HepG2 (cell line): ENCODE results near the gene ZNF747. TPM values are rescaled to one million over a fixed set of nuclear protein-coding genes. Genes with fewer than 3 reads are reported as not detected.
A peak's percentile ranks its signal among the peaks of the same experiment; 100 is the strongest.

Experiments
- AGO1 ChIP-seq: fragments of 200-400 bp; formaldehyde crosslinking; IDR thresholded peaks from 2 replicates; pipeline ENCODE4 v1.6.1; 2017; ENCODE audit warnings: mild to moderate bottlenecking, low read depth, low read length, moderate library complexity; ENCODE audit not compliant: poor library complexity, severe bottlenecking
- EED ChIP-seq: sonication (generic); formaldehyde crosslinking; IDR thresholded peaks from 2 replicates; pipeline ENCODE4 v1.5.0; 2020; ENCODE audit warnings: mild to moderate bottlenecking, missing genetic modification reagents
- FLYWCH1 ChIP-seq: sonication (generic); formaldehyde crosslinking; IDR thresholded peaks from 2 replicates; pipeline ENCODE4 v1.8.1; 2023; ENCODE audit warnings: mild to moderate bottlenecking, missing genetic modification reagents
- MBNL3 ChIP-seq: fragments of 250-450 bp; sonication (Bioruptor Pico); conservative IDR thresholded peaks from 2 replicates; pipeline ENCODE4 v1.8.0; 2022; ENCODE audit warnings: mild to moderate bottlenecking, inconsistent platforms
- NFIB ChIP-seq: sonication (generic); formaldehyde crosslinking; IDR thresholded peaks from 2 replicates; pipeline ENCODE4 v1.9.0; 2021; ENCODE audit warnings: missing genetic modification reagents, mild to moderate bottlenecking, borderline replicate concordance
- NRL ChIP-seq: sonication (generic); formaldehyde crosslinking; IDR thresholded peaks from 2 replicates; pipeline ENCODE4 v1.5.0; 2020; ENCODE audit warnings: missing genetic modification reagents, mild to moderate bottlenecking, moderate library complexity, borderline replicate concordance
- PATZ1 ChIP-seq: sonication (generic); formaldehyde crosslinking; IDR thresholded peaks from 2 replicates; pipeline ENCODE4 v1.4.0; 2020; ENCODE audit warnings: missing genetic modification reagents
- RCOR2 ChIP-seq: IDR thresholded peaks from 2 replicates; pipeline ENCODE4 v1.6.1; 2016; ENCODE audit warnings: missing biosample characterization, missing genetic modification reagents
- SIN3A ChIP-seq: IDR thresholded peaks from 2 replicates; pipeline ENCODE4 v1.6.1; 2011; ENCODE audit warnings: low read depth, mild to moderate bottlenecking, control low read depth, low read length, borderline replicate concordance
- TCF7L2 ChIP-seq: IDR thresholded peaks from 2 replicates; pipeline ENCODE4 v1.6.1; 2011; ENCODE audit warnings: mild to moderate bottlenecking, low read depth, low read length, moderate library complexity
- XBP1 ChIP-seq: sonication (generic); formaldehyde crosslinking; IDR thresholded peaks from 2 replicates; pipeline ENCODE4 v1.5.0; 2020; ENCODE audit warnings: missing genetic modification reagents
- YEATS4 ChIP-seq: sonication (generic); formaldehyde crosslinking; IDR thresholded peaks from 2 replicates; pipeline ENCODE4 v1.4.0; 2020; ENCODE audit warnings: missing genetic modification reagents, borderline replicate concordance
- ZC3H4 ChIP-seq: sonication (generic); formaldehyde crosslinking; IDR thresholded peaks from 2 replicates; pipeline ENCODE4 v1.4.0; 2020; ENCODE audit warnings: missing genetic modification reagents, borderline replicate concordance
- ZFP37 ChIP-seq: sonication (generic); formaldehyde crosslinking; IDR thresholded peaks from 2 replicates; pipeline ENCODE4 v1.4.0; 2020; ENCODE audit warnings: missing genetic modification reagents, borderline replicate concordance
- ZNF12 ChIP-seq: sonication (generic); formaldehyde crosslinking; IDR thresholded peaks from 2 replicates; pipeline ENCODE4 v1.5.0; 2020; ENCODE audit warnings: missing genetic modification reagents
- ZNF30 ChIP-seq: sonication (generic); formaldehyde crosslinking; IDR thresholded peaks from 2 replicates; pipeline ENCODE4 v1.5.0; 2020; ENCODE audit warnings: mild to moderate bottlenecking, missing genetic modification reagents
- ZNF44 ChIP-seq: sonication (generic); formaldehyde crosslinking; IDR thresholded peaks from 2 replicates; pipeline ENCODE4 v1.5.1; 2020; ENCODE audit warnings: mild to moderate bottlenecking, missing genetic modification reagents
- ZNF484 ChIP-seq: sonication (generic); formaldehyde crosslinking; IDR thresholded peaks from 2 replicates; pipeline ENCODE4 v1.5.1; 2020; ENCODE audit warnings: mild to moderate bottlenecking, low read depth, missing genetic modification reagents, borderline replicate concordance
- ZNF543 ChIP-seq: sonication (generic); formaldehyde crosslinking; IDR thresholded peaks from 2 replicates; pipeline ENCODE4 v1.4.0; 2020; ENCODE audit warnings: mild to moderate bottlenecking, missing genetic modification reagents
- ZNF556 ChIP-seq: sonication (generic); formaldehyde crosslinking; IDR thresholded peaks from 2 replicates; pipeline ENCODE4 v1.4.0; 2020; ENCODE audit warnings: mild to moderate bottlenecking, missing genetic modification reagents, borderline replicate concordance
- ZNF737 ChIP-seq: sonication (generic); formaldehyde crosslinking; IDR thresholded peaks from 2 replicates; pipeline ENCODE4 v1.5.0; 2020; ENCODE audit warnings: missing genetic modification reagents, mild to moderate bottlenecking, borderline replicate concordance
- ZNF761 ChIP-seq: sonication (generic); formaldehyde crosslinking; conservative IDR thresholded peaks from 2 replicates; pipeline ENCODE4 v1.4.0; 2020; ENCODE audit warnings: mild to moderate bottlenecking, missing genetic modification reagents
- ZNF841 ChIP-seq: sonication (generic); formaldehyde crosslinking; IDR thresholded peaks from 2 replicates; pipeline ENCODE4 v1.8.1; 2023; ENCODE audit warnings: missing genetic modification reagents, borderline replicate concordance
- polyA plus RNA-seq, 8 experiments: library from polyadenylated mRNA; depleted of rRNA in 3 of 8; stranded (reverse) in 7 of 8; unstranded in 1 of 8; fragments of >200 nt; fragmentation: Illumina TruSeq in 4 of 8; extraction: Trizol in 4 of 8; gene quantifications; 2 replicates each; pipeline versions ENCODE4 v1.2.1 to v1.2.3, GENCODE V29; 2011 to 2016; ENCODE audit warnings: low read depth in 4 of 8, missing spikeins in 1 of 8, mixed read lengths in 1 of 8; ENCODE audit not compliant: insufficient read depth in 1 of 8
- total RNA-seq, 5 experiments: library from RNA; depleted of rRNA; stranded (reverse); fragments of >200 nt; fragmentation: Illumina TruSeq; extraction: Trizol; gene quantifications; 2 replicates each; pipeline ENCODE4 v1.2.3, GENCODE V29; 2016; ENCODE audit warnings: low read depth in 1 of 5
- TF ChIP-seq, protein P1 (sequence below): IDR thresholded peaks from 2 replicates; pipeline ENCODE4 v1.6.1; 2016; ENCODE audit warnings: control low read depth
- TF ChIP-seq, protein P2 (sequence below): sonication (generic); formaldehyde crosslinking; IDR thresholded peaks from 2 replicates; pipeline ENCODE4 v1.4.0; 2020; ENCODE audit warnings: mild to moderate bottlenecking, missing genetic modification reagents, borderline replicate concordance
- TF ChIP-seq, protein P3 (sequence below): sonication (generic); formaldehyde crosslinking; IDR thresholded peaks from 2 replicates; pipeline ENCODE4 v1.4.0; 2020; ENCODE audit warnings: missing genetic modification reagents

The ZNF747 gene
- total and polyA plus RNA-seq, 2 of the 13 experiments (the other 11 are each of a cell fraction or from before 2014, with no cell fraction given), result 7.2 to 10.2 TPM

GRCh38 chr16:30535777-30536190 lies 1.1 kb upstream of the ZNF747 start (continued):
- TF ChIP-seq, protein P1, sequence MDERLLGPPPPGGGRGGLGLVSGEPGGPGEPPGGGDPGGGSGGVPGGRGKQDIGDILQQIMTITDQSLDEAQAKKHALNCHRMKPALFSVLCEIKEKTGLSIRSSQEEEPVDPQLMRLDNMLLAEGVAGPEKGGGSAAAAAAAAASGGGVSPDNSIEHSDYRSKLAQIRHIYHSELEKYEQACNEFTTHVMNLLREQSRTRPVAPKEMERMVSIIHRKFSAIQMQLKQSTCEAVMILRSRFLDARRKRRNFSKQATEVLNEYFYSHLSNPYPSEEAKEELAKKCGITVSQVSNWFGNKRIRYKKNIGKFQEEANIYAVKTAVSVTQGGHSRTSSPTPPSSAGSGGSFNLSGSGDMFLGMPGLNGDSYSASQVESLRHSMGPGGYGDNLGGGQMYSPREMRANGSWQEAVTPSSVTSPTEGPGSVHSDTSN, result no peak
- TF ChIP-seq ZNF543 (CRISPR knock-in tag), result 0 out of 2 replicates have a peak, but pooled peaks have one; percentile 37
- no peak for TF ChIP-seq MBNL3 (CRISPR knock-in tag)
- TF ChIP-seq ZNF12 (CRISPR knock-in tag), result 0 out of 2 replicates have a peak, but pooled peaks have one; percentile 69
- no peak for TF ChIP-seq RCOR2 (CRISPR knock-in tag)
- TF ChIP-seq NRL (CRISPR knock-in tag), result peak; percentile 88; the same call in 1 of the 2 replicates
- 0 out of 2 replicates have a peak, but pooled peaks have one; percentile 28 for TF ChIP-seq EED (CRISPR knock-in tag)
- TF ChIP-seq XBP1, result no peak
- no peak for TF ChIP-seq ZNF841 (CRISPR knock-in tag)
- peak; percentile 74; the same call in 1 of the 2 replicates for TF ChIP-seq ZNF30 (CRISPR knock-in tag)
- TF ChIP-seq ZNF737, result no peak
- no peak for TF ChIP-seq ZC3H4 (CRISPR knock-in tag)
- TF ChIP-seq, protein P2, sequence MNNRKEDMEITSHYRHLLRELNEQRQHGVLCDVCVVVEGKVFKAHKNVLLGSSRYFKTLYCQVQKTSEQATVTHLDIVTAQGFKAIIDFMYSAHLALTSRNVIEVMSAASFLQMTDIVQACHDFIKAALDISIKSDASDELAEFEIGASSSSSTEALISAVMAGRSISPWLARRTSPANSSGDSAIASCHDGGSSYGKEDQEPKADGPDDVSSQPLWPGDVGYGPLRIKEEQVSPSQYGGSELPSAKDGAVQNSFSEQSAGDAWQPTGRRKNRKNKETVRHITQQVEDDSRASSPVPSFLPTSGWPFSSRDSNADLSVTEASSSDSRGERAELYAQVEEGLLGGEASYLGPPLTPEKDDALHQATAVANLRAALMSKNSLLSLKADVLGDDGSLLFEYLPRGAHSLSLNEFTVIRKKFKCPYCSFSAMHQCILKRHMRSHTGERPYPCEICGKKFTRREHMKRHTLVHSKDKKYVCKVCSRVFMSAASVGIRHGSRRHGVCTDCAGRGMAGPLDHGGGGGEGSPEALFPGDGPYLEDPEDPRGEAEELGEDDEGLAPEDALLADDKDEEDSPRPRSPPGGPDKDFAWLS (CRISPR knock-in tag), result no peak
- no peak; the same call in 1 of the 2 replicates for TF ChIP-seq ZNF484
- TF ChIP-seq TCF7L2, result no peak
- TF ChIP-seq ZNF761 (CRISPR knock-in tag), result no peak; the same call in 1 of the 2 replicates
- TF ChIP-seq FLYWCH1 (CRISPR knock-in tag), result no peak
- no peak; the same call in 1 of the 2 replicates for TF ChIP-seq YEATS4 (CRISPR knock-in tag)
- peak; percentile 41; the same call in 1 of the 2 replicates for TF ChIP-seq PATZ1 (CRISPR knock-in tag)
- peak; percentile 93 for TF ChIP-seq ZFP37 (CRISPR knock-in tag)
- peak; percentile 65 for TF ChIP-seq ZNF556
- TF ChIP-seq ZNF44, result no peak
- no peak for TF ChIP-seq NFIB (CRISPR knock-in tag)
- TF ChIP-seq, protein P3, sequence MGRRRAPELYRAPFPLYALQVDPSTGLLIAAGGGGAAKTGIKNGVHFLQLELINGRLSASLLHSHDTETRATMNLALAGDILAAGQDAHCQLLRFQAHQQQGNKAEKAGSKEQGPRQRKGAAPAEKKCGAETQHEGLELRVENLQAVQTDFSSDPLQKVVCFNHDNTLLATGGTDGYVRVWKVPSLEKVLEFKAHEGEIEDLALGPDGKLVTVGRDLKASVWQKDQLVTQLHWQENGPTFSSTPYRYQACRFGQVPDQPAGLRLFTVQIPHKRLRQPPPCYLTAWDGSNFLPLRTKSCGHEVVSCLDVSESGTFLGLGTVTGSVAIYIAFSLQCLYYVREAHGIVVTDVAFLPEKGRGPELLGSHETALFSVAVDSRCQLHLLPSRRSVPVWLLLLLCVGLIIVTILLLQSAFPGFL (CRISPR knock-in tag), result no peak
- peak; percentile 75; the same call in 1 of the 2 replicates for TF ChIP-seq SIN3A
- TF ChIP-seq AGO1, result no peak
